Pancreas (tissue), 10 donors: ENCODE data around the gene MAGEA9. TPM values are rescaled to one million over a fixed set of nuclear protein-coding genes. Genes with fewer than 3 reads are reported as not detected.

Source experiments
- ATAC-seq, 4 donors: fragments of 200-7000 bp; cut with Tn5 transposase; one replicate each; pipeline versions ENCODE4 v1.8.0 to v1.9.1; 2020; ENCODE audit warnings: mild to moderate bottlenecking in 4 of 4, moderate library complexity in 4 of 4
- DNase-seq, 6 donors: peaks; one replicate each; pipeline ENCODE4 v3.0.0-alpha.2; 2020
- FAIRE-seq: peaks from 2 replicates; lab custom pipeline; 2012; peaks lifted over from hg19 to GRCh38; lab: Jason Lieb, UNC
- H3K27ac ChIP-seq, 4 donors: fragments of 200-600 bp; sonication (generic); 1 replicate in 3 of 4; 2 replicates in 1 of 4; pipeline versions ENCODE4 v1.5.0 to v1.8.0; 2020
- H3K27me3 ChIP-seq, 4 donors: fragments of 200-600 bp; one replicate each; pipeline ENCODE4 v1.8.0; 2021
- H3K36me3 ChIP-seq, 3 donors: fragments of 200-600 bp; sonication (generic) in 1 of 3; one replicate each; pipeline versions ENCODE4 v1.5.0 to v1.8.0; 2020 to 2021
- H3K4me1 ChIP-seq, 3 donors: fragments of 200-600 bp; one replicate each; pipeline ENCODE4 v1.8.0; 2021
- H3K4me3 ChIP-seq, 4 donors: fragments of 200-600 bp; sonication (generic) in 2 of 4; one replicate each; pipeline versions ENCODE4 v1.5.0 to v1.8.0; 2020 to 2021
- H3K9me3 ChIP-seq, 4 donors: fragments of 200-600 bp; one replicate each; pipeline ENCODE4 v1.8.0; 2021
- intact Hi-C, 3 donors: fragments of 100-400 bp; cut with DNase I; formaldehyde crosslinking; loops; one replicate each; pipeline versions ENCODE4 v1.11.1 to v1.14.2; 2022
- polyA plus RNA-seq, 2 donors: library from polyadenylated mRNA; stranded (reverse); fragments of 200-250 nt; gene quantifications; one replicate each; pipeline ENCODE4 v1.2.3, GENCODE V29; 2013
- total RNA-seq, 6 donors: library from RNA; stranded (reverse); fragmentation: NEBNext Ultra II Directional in 4 of 6; extraction: Animal tissue kit (Norgen Biotek cat#: 25700) in 4 of 6; gene quantifications; one replicate each; pipeline versions ENCODE4 v1.2.1 to v1.2.4, GENCODE V29; 2021 to 2023
- TF ChIP-seq, protein P1 (sequence below), 4 donors: fragments of 200-600 bp; sonication (generic) in 3 of 4; IDR thresholded peaks; one replicate each; pipeline versions ENCODE4 v1.5.0 to v1.8.0; 2021; ENCODE audit warnings: antibody characterized with exemption in 4 of 4
- donor health status: healthy with polysubstance abuse.
- donor health status: DM: no; HTN: no; CAD: no; lungs with moderate emphysema.
- donor health status: DM: no; HTN: no; CAD: no.
- donor health status: control.
- donor health status: control.
- donor health status: Bipolar disorder and iron deficiency.
- donor health status: DM: yes; HTN: yes; CAD: no.
- donor health status: DM: no; HTN: no; CAD: no.
- donor health status: DM: no; HTN: no; CAD: no.
- donor health status: DM: yes; HTN: yes; CAD: no.

The MAGEA9 gene
- total and polyA plus RNA-seq, 8 donors: not detected

DNA sequence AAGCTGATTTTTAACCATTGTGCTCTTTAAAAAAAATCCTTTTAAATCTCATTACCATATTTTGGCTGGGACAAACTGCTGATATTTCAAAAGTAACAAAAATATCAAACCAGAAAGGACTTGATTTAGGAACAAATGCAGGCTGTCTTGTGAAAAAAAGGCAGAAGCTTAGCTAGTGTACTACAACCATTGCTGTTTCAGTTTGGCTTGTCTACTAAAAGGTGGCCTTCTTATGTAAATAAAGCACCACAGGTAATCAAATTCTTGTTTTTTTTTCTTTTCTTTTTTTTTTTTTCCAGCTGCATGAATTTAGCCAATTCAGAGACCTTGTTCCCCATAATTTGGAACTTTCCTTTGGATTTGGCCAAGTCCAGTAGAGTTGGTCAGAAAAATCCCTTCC is 55.4 kb downstream of the MAGEA9 start:
- Histone ChIP-seq H3K27ac (no peak overlapping the region), H3K27me3 (no peaks in the 10 kb centered on the region), H3K4me3 (no peak overlapping the region), H3K36me3 (no peaks in the 10 kb centered on the region), H3K9me3 (no peaks in the 10 kb centered on the region), H3K4me1 (no peaks in the 10 kb centered on the region)
- no peak for DNase-seq
- no peak for FAIRE-seq
- intact Hi-C loops: no loop called here
- TF ChIP-seq, protein P1, sequence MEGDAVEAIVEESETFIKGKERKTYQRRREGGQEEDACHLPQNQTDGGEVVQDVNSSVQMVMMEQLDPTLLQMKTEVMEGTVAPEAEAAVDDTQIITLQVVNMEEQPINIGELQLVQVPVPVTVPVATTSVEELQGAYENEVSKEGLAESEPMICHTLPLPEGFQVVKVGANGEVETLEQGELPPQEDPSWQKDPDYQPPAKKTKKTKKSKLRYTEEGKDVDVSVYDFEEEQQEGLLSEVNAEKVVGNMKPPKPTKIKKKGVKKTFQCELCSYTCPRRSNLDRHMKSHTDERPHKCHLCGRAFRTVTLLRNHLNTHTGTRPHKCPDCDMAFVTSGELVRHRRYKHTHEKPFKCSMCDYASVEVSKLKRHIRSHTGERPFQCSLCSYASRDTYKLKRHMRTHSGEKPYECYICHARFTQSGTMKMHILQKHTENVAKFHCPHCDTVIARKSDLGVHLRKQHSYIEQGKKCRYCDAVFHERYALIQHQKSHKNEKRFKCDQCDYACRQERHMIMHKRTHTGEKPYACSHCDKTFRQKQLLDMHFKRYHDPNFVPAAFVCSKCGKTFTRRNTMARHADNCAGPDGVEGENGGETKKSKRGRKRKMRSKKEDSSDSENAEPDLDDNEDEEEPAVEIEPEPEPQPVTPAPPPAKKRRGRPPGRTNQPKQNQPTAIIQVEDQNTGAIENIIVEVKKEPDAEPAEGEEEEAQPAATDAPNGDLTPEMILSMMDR (IDR thresholded peaks at IDR 0.05): no peak
- ATAC-seq: no peak

Other genes with a start within 250 kb of the MAGEA9 start
- 10 to 100 TPM; 11.0 to 13.9 (median 11.6) TPM for gene EOLA1, start 240.9 kb upstream of the MAGEA9 start, total RNA-seq
- 10 to 100 TPM; 11.6 to 19.1 TPM for gene EOLA1, start 240.9 kb upstream of the MAGEA9 start, polyA plus RNA-seq
- gene HSFX3, start 232.0 kb upstream of the MAGEA9 start, total RNA-seq: not detected
- not detected for gene HSFX3, start 232.0 kb upstream of the MAGEA9 start, polyA plus RNA-seq
- gene MAGEA9B, start 194.5 kb upstream of the MAGEA9 start, total RNA-seq: not detected
- gene MAGEA9B, start 194.5 kb upstream of the MAGEA9 start, polyA plus RNA-seq: not detected
- gene HSFX2, start 186.6 kb upstream of the MAGEA9 start, total RNA-seq: under 1 TPM in 3 of 6 donors, not detected in 3; 0.16 to 0.31 (median 0.17) TPM
- 1 to 10 TPM in 1 of 2 donors, under 1 TPM in 1; 0.77 to 1.3 TPM for gene HSFX2, start 186.6 kb upstream of the MAGEA9 start, polyA plus RNA-seq
- gene TMEM185A, start 150.1 kb upstream of the MAGEA9 start, total RNA-seq: 10 to 100 TPM in 2 of 6 donors, 1 to 10 TPM in 4; 5.1 to 13.7 (median 9.0) TPM
- 1 to 10 TPM; 6.2 to 9.8 TPM for gene TMEM185A, start 150.1 kb upstream of the MAGEA9 start, polyA plus RNA-seq
- gene MAGEA11, start 69.9 kb upstream of the MAGEA9 start, total RNA-seq: not detected
- gene MAGEA11, start 69.9 kb upstream of the MAGEA9 start, polyA plus RNA-seq: not detected
- gene HSFX1, start 7.9 kb upstream of the MAGEA9 start, total RNA-seq: 1 to 10 TPM in 1 of 6 donors, under 1 TPM in 5; 0.25 to 1.2 (median 0.58) TPM
- gene HSFX1, start 7.9 kb upstream of the MAGEA9 start, polyA plus RNA-seq: under 1 TPM; 0.38 to 0.68 TPM
- gene MAGEA8, start 99.3 kb downstream of the MAGEA9 start, total RNA-seq: not detected
- not detected for gene MAGEA8, start 99.3 kb downstream of the MAGEA9 start, polyA plus RNA-seq
- gene HSFX4, start 147.6 kb downstream of the MAGEA9 start, total RNA-seq: not detected
- under 1 TPM in 1 of 2 donors, not detected in 1; 0.09 TPM for gene HSFX4, start 147.6 kb downstream of the MAGEA9 start, polyA plus RNA-seq
- 10 to 100 TPM; 13.4 to 21.5 (median 17.6) TPM for gene EOLA2, start 156.6 kb downstream of the MAGEA9 start, total RNA-seq
- 10 to 100 TPM; 29.5 to 54.0 TPM for gene EOLA2, start 156.6 kb downstream of the MAGEA9 start, polyA plus RNA-seq